Esophagus muscularis mucosa (tissue), 4 donors: ENCODE data around the gene SMC6.

Experiments
- CTCF ChIP-seq, 3 experiments: fragments of 200-600 bp in 2 of 3; fragments of 450-650 bp in 1 of 3; sonication (generic) in 2 of 3; IDR thresholded peaks; one replicate each; pipeline ENCODE4 v1.5.1; 2017 to 2019; ENCODE audit warnings: antibody characterized with exemption in 3 of 3, mild to moderate bottlenecking in 2 of 3, moderate library complexity in 1 of 3
- EP300 ChIP-seq: sonication (generic); formaldehyde crosslinking; IDR thresholded peaks from one replicate; pipeline ENCODE4 v1.6.1; 2017; ENCODE audit warnings: antibody characterized with exemption
- POLR2A ChIP-seq: fragments of 450-650 bp; IDR thresholded peaks from one replicate; pipeline ENCODE4 v1.6.1; 2017; ENCODE audit warnings: antibody characterized with exemption, moderate library complexity, mild to moderate bottlenecking, low read depth

- TF ChIP-seq CTCF (IDR thresholded peaks at IDR 0.05) (no peak), POLR2A (no peak), EP300 (no peak)
These were observed 73.5 kb downstream of the SMC6 start for GRCh38 chr2:17680119-17680518.
